ENCODE results near the gene MFAP3L. TPM values are rescaled to one million over a fixed set of nuclear protein-coding genes. Genes with fewer than 3 reads are reported as not detected.

Gene MFAP3L
- total RNA-seq, 1 experiment from 2014 or later, result 0.47 TPM

DNA sequence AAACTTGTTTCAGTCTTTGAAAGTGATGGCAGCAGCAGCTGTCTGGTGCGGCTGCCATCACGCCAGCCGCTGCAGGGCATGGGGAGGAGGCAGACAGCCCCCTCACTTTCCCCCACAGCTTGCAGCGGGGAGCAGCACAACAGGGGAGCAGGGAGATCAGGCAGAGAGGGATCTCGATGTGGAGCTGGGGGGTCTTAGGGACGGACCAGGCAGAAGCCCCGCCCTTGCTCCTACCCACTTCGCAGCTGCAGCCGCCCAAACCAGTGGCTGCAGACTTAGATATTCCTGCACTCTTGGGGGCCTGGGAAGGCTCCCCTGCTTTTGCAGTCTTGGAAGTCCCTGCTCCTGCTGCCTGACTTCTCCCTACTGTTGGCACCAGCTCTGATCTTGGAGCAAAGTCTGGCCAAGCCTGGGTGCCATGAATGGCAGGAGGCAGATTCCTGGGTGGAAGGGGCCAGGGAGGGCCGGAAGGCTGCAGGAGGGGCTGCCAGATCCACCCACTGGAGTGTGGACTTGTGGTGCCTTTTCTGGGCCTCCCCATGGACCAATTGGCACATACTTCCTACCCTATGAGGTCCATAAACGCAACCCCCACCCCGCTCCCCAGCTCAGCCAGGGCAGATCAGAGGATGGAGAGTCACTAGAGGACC lies 14.0 kb upstream of the MFAP3L start:
- no peak for DNase-seq
- H4K20me1 ChIP-seq (ENCODE audit: low read length), result no peaks in the 10 kb centered on the region
- H3K9me2 ChIP-seq (replicated peaks; ENCODE audit: low read length), result no peaks in the 10 kb centered on the region
- no peak overlapping the region for H3K4me2 ChIP-seq (ENCODE audit: low read length)
- intact Hi-C loops (cut with micrococcal nuclease), result no loop called here
- H3K36me3 ChIP-seq (ENCODE audit: low read depth, low read length), result no peaks in the 10 kb centered on the region
- no peak overlapping the region for H3K4me3 ChIP-seq (ENCODE audit: low read length)
- H3F3A ChIP-seq (ENCODE audit: low read length, unreplicated experiment), result no peaks in the 10 kb centered on the region
- ATAC-seq, result no peak
- TF ChIP-seq EZH2phosphoT487 (IDR thresholded peaks at IDR 0.05; ENCODE audit: borderline replicate concordance, low read length), result no peak
- no peak for TF ChIP-seq EZH2 (IDR thresholded peaks at IDR 0.05; ENCODE audit: low read length, unreplicated experiment)
- TF ChIP-seq CTCF (conservative IDR thresholded peaks at IDR 0.05; ENCODE audit: low read depth, low read length), result no peak
- H3K79me2 ChIP-seq (ENCODE audit: low read length), result no peaks in the 10 kb centered on the region
- H3K27ac ChIP-seq (ENCODE audit: low read length), result no peak overlapping the region
- no peaks in the 10 kb centered on the region for H3K9me3 ChIP-seq (ENCODE audit: low read length)
- H3K4me1 ChIP-seq (ENCODE audit: insufficient read depth, low read length), result no peaks in the 10 kb centered on the region
- H2AFZ ChIP-seq (ENCODE audit: low read length), result no peak overlapping the region
- POLR2A ChIA-PET (ENCODE audit: unreplicated experiment), result no interaction called here
- no peak overlapping the region for H3K9ac ChIP-seq (ENCODE audit: low read length)
- no TSS peak for BruUV-seq (replicated peaks)
- CTCF ChIA-PET, result no interaction called here
- H3K27me3 ChIP-seq (ENCODE audit: low read length), result 0 out of 2 replicates have a peak, but pooled peaks cover 2% of the 10 kb centered on the region

GRCh38 chr4:170038769-170039168 lies 12.6 kb upstream of the MFAP3L start:
- TF ChIP-seq EZH2phosphoT487 (IDR thresholded peaks at IDR 0.05; ENCODE audit: borderline replicate concordance, low read length) (no peak), EZH2 (IDR thresholded peaks at IDR 0.05; ENCODE audit: low read length, unreplicated experiment) (no peak), CTCF (conservative IDR thresholded peaks at IDR 0.05; ENCODE audit: low read depth, low read length) (no peak)
- Histone ChIP-seq H3K4me1 (ENCODE audit: insufficient read depth, low read length) (no peaks in the 10 kb centered on the region), H3K27ac (ENCODE audit: low read length) (no peak overlapping the region), H3K9ac (ENCODE audit: low read length) (no peak overlapping the region), H3F3A (ENCODE audit: low read length, unreplicated experiment) (no peaks in the 10 kb centered on the region), H3K4me3 (ENCODE audit: low read length) (no peak overlapping the region), H3K36me3 (ENCODE audit: low read depth, low read length) (no peaks in the 10 kb centered on the region), H3K9me3 (ENCODE audit: low read length) (no peaks in the 10 kb centered on the region), H3K27me3 (ENCODE audit: low read length) (peaks cover 11% of the 10 kb centered on the region; the same call in 1 of the 2 replicates), H3K79me2 (ENCODE audit: low read length) (no peaks in the 10 kb centered on the region), H2AFZ (ENCODE audit: low read length) (no peak overlapping the region), H3K4me2 (ENCODE audit: low read length) (no peak overlapping the region), H3K9me2 (replicated peaks; ENCODE audit: low read length) (no peaks in the 10 kb centered on the region), H4K20me1 (ENCODE audit: low read length) (no peaks in the 10 kb centered on the region)
- POLR2A ChIA-PET (ENCODE audit: unreplicated experiment), result no interaction called here
- intact Hi-C loops (cut with micrococcal nuclease), result no loop called here
- CTCF ChIA-PET, result no interaction called here
- ATAC-seq (no peak), DNase-seq (no peak)
- BruUV-seq (replicated peaks), result no TSS peak

DNA sequence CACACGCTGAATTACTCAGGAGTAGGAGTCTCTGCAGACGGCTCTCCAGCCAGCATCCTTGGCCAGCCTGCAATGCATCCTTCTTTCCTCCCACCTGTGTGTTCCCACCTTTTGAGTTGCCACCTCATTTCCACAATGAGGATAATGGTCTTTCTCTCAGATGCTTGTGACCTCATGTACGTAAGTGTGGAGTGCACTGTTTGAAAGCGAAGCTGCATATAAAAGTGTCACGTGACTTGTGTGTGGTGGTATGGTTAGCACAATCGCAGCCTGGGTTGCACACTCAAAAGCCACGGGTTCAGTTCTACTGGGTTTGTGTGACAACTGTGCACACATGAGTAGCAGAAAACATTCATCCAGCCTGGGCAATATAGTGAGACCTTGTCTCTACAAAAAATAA lies 12.0 kb upstream of the MFAP3L start:
- DNase-seq (no peak), ATAC-seq (no peak)
- Histone ChIP-seq H4K20me1 (ENCODE audit: low read length) (no peaks in the 10 kb centered on the region), H3K4me2 (ENCODE audit: low read length) (no peak overlapping the region), H3K27me3 (ENCODE audit: low read length) (peaks cover 15% of the 10 kb centered on the region; the same call in 1 of the 2 replicates), H3K9me2 (replicated peaks; ENCODE audit: low read length) (no peaks in the 10 kb centered on the region), H3K9me3 (ENCODE audit: low read length) (no peaks in the 10 kb centered on the region), H3F3A (ENCODE audit: low read length, unreplicated experiment) (no peaks in the 10 kb centered on the region), H3K79me2 (ENCODE audit: low read length) (no peaks in the 10 kb centered on the region), H3K36me3 (ENCODE audit: low read depth, low read length) (no peaks in the 10 kb centered on the region), H3K27ac (ENCODE audit: low read length) (no peak overlapping the region), H2AFZ (ENCODE audit: low read length) (no peak overlapping the region), H3K9ac (ENCODE audit: low read length) (no peak overlapping the region), H3K4me3 (ENCODE audit: low read length) (no peak overlapping the region), H3K4me1 (ENCODE audit: insufficient read depth, low read length) (no peaks in the 10 kb centered on the region)
- ChIA-PET POLR2A (ENCODE audit: unreplicated experiment) (no interaction called here), CTCF (no interaction called here)
- intact Hi-C loops (cut with micrococcal nuclease), result no loop called here
- TF ChIP-seq CTCF (conservative IDR thresholded peaks at IDR 0.05; ENCODE audit: low read depth, low read length) (no peak), EZH2 (IDR thresholded peaks at IDR 0.05; ENCODE audit: low read length, unreplicated experiment) (no peak)
- BruUV-seq (replicated peaks), result no TSS peak

Data from PC-3 (cell line).